ENCODE results near the gene MEI1.

- no peak for TF ChIP-seq CTCF (IDR thresholded peaks at IDR 0.05)
- no peak for TF ChIP-seq ZFX (IDR thresholded peaks at IDR 0.05; ENCODE audit: borderline replicate concordance)
Measured at GRCh38 chr22:41684194-41684593, 15.1 kb upstream of the MEI1 start.

Data from 22Rv1 (cell line).